ENCODE data around the gene HES7.

Gene HES7

DNA sequence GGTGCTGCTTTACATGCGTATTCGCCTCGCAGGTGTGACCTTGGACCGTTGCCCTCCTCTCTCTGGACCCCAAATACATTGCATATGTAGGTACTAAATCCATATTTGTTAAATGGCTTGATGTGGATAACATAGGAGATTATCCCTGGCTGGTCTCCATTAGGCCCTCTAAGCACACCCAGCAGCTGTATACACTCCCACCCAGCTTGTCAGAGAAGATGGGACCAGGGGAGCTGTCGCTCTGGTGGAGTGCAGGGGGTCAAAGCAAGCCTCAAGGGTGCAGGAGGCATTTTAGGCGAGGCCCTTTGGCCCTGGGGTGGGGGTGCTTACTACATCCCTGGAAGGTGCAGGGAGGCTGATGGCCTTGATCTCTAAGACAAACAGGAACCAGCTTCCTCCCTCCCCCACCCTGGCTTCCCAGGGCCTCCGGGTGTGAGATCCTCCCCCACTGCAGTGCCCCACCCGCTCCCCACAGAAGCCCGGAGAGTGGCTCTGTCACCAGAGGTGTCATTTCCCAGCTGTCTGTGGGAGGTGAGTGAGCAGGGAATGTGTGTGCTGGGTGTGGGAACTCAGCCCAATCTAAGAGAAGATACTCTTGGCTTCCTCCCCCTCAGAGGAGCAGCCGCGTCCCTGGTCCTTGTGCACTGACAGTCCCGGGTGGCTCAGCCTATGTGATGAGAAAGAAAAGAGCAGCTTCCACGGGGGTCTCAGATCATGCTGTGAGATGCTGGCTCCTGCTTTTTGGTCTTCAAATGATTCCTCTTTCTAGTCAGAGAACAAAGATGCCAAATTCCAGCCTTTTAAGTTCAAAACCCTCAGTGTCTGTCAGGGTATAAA, 40.3 kb upstream of the HES7 start:
- TF ChIP-seq, protein P1, sequence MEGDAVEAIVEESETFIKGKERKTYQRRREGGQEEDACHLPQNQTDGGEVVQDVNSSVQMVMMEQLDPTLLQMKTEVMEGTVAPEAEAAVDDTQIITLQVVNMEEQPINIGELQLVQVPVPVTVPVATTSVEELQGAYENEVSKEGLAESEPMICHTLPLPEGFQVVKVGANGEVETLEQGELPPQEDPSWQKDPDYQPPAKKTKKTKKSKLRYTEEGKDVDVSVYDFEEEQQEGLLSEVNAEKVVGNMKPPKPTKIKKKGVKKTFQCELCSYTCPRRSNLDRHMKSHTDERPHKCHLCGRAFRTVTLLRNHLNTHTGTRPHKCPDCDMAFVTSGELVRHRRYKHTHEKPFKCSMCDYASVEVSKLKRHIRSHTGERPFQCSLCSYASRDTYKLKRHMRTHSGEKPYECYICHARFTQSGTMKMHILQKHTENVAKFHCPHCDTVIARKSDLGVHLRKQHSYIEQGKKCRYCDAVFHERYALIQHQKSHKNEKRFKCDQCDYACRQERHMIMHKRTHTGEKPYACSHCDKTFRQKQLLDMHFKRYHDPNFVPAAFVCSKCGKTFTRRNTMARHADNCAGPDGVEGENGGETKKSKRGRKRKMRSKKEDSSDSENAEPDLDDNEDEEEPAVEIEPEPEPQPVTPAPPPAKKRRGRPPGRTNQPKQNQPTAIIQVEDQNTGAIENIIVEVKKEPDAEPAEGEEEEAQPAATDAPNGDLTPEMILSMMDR (IDR thresholded peaks at IDR 0.05): no peak
- peak; percentile 82 for DNase-seq (ENCODE audit: low spot score)
- peak overlapping the region; percentile 99 to 100 for H3K27ac ChIP-seq
- H3K4me3 ChIP-seq: peak overlapping the region; percentile 96

DNA sequence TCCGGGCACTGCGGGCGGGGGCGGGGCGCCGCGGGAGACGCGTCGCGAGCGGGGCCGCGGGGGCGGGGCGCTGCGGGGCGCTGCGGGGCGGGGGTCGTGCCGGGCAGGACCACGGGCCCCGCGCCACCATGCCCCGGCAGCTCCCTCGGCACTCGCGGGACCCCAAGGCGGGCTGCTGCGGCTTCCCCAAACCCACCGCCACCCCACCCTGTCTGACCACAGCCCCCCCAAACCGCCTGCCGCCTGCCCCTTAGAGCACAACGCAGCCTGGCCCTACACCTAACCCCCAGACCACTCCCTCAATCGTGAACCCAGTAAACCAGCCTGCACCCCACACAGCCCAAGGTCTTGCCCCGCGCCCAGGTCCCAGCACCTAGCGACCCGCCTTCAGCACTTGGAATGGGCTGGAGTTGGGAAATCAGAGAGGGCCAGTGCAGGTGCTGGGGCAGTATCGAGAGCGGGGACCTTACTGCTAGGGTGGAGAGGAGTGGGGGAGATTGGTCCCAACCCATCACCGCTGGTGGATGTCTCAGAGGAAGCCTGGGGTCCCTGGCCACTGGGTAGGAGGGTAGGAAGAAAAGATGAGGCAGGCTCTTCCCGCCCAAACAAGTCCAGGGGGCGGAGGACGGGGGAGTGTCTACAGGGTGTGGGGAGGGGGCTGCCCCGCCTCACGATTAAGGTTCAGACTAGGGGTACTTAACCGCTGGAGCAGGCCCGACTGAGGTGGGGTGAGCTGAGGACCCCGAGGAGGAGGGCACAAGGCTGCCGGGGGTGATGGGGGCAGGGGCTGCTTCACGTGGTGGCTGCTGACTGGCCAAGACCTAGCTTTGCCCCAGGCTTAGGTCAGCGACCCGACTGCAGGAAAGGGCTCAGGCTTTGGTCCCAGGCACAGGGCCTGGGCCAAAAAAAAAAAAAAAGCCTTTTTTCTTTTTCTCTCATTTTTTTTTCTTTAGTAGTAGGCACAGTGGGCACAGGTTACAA, 39.4 kb upstream of the HES7 start:
- Histone ChIP-seq H3K27ac (peak overlapping the region; percentile 99 to 100), H3K4me3 (peak overlapping the region; percentile 96)
- peak; percentile 79 for DNase-seq (ENCODE audit: low spot score)
- TF ChIP-seq, protein P1 (IDR thresholded peaks at IDR 0.05): no peak

- DNase-seq (ENCODE audit: low spot score): peak; percentile 83
- TF ChIP-seq, protein P1 (IDR thresholded peaks at IDR 0.05): no peak
- peak within 1 kb of the TSS; percentile 96 for H3K4me3 ChIP-seq
- peak within 1 kb of the TSS; percentile 99 to 100 for H3K27ac ChIP-seq
Measured at GRCh38 chr17:8162233-8162996, 38.5 kb upstream of the HES7 start, which contains the start of gene VAMP2. Gene VAMP2, minus strand, starts transcription at chr17:8162948. Its CDS starts 69 bp downstream, at chr17:8162879.

GRCh38 chr17:8161289-8162232, 37.7 kb upstream of the HES7 start:
- Histone ChIP-seq H3K27ac (peak overlapping the region; percentile 99 to 100), H3K4me3 (peak overlapping the region; percentile 96)
- TF ChIP-seq, protein P1 (IDR thresholded peaks at IDR 0.05): no peak
- DNase-seq (ENCODE audit: low spot score): peak; percentile 74

- TF ChIP-seq, protein P1 (IDR thresholded peaks at IDR 0.05): no peak
- DNase-seq (ENCODE audit: low spot score): peak; percentile 69
- H3K4me3 ChIP-seq: peak overlapping the region; percentile 96
- H3K27ac ChIP-seq: peak overlapping the region; percentile 99 to 100
Measured at GRCh38 chr17:8160741-8161221, 36.9 kb upstream of the HES7 start.

Data from coronary artery (tissue), 2 donors.